ENCODE measurements around the gene JARID2.
A peak's percentile ranks its signal among the peaks of the same experiment; 100 is the strongest.

JARID2 gene

GRCh38 chr6:15513801-15514711, 268.2 kb downstream of the JARID2 start:
- no peak for DNase-seq

GRCh38 chr6:15515226-15515625, 269.4 kb downstream of the JARID2 start:
- DNase-seq = no peak

GRCh38 chr6:15515660-15516375, 269.9 kb downstream of the JARID2 start:
- no peak for DNase-seq

GRCh38 chr6:15516378-15516777, 270.5 kb downstream of the JARID2 start:
- no peak for DNase-seq

GRCh38 chr6:15516923-15517560, 271.2 kb downstream of the JARID2 start:
- DNase-seq = no peak

GRCh38 chr6:15517600-15517999, 271.7 kb downstream of the JARID2 start:
- DNase-seq = peak; percentile 54

- DNase-seq = peak; percentile 53
Observed at GRCh38 chr6:15518057-15518456, 272.2 kb downstream of the JARID2 start.

- DNase-seq = peak; percentile 39
Observed at GRCh38 chr6:15518878-15519277, 273.0 kb downstream of the JARID2 start.

GRCh38 chr6:15519681-15520080, 273.8 kb downstream of the JARID2 start:
- DNase-seq = peak; percentile 52

- DNase-seq = peak; percentile 54
Observed at GRCh38 chr6:15520626-15521203, 274.8 kb downstream of the JARID2 start.

GRCh38 chr6:15521582-15521981, 275.7 kb downstream of the JARID2 start:
- DNase-seq = no peak

GRCh38 chr6:15522026-15522425, 276.2 kb downstream of the JARID2 start:
- DNase-seq = no peak

- peak; percentile 62 for DNase-seq
Observed at GRCh38 chr6:15522427-15522826, 276.6 kb downstream of the JARID2 start.

- DNase-seq = peak; percentile 54
Observed at GRCh38 chr6:15522856-15523529, 277.1 kb downstream of the JARID2 start.

GRCh38 chr6:15523679-15524630, 278.1 kb downstream of the JARID2 start:
- peak; percentile 52 for DNase-seq

GRCh38 chr6:15524861-15525401, 279.1 kb downstream of the JARID2 start:
- no peak for DNase-seq

- no peak for DNase-seq
Observed at GRCh38 chr6:15526212-15526701, 280.4 kb downstream of the JARID2 start.

- no peak for DNase-seq
Observed at GRCh38 chr6:15527838-15528617, 282.2 kb downstream of the JARID2 start.

GRCh38 chr6:15528870-15529269, 283.0 kb downstream of the JARID2 start:
- no peak for DNase-seq

GRCh38 chr6:15530411-15530810, 284.5 kb downstream of the JARID2 start:
- DNase-seq = no peak
